GM15510 (cell line): ENCODE results near the gene CASD1.

Experiments used
- POLR2A ChIP-seq: IDR thresholded peaks from 3 replicates; pipeline ENCODE4 v1.6.1; 2011; ENCODE audit warnings: borderline replicate concordance; ENCODE audit not compliant: insufficient read length; ENCODE audit errors: extremely low read depth

CASD1 gene

DNA sequence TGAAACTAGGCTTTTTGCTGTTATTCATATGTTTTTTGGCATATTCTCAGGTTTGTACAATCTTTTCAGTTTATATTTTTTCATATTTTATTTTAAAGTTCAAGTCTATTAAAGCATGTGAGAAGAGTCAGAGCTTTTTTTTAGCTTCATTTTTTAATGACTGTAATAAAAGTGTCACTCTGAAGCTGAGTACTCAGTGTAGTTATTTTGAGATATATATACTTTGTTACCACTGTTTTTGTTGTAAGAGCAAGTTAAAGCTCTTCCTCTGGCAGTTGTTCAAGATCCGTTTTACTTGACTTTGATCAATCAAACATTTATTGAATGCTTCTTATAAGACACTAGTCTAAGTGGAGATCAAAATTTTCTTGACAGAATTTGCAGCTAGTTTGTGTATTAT, 37.5 kb downstream of the CASD1 start:
- no peak for TF ChIP-seq POLR2A

DNA sequence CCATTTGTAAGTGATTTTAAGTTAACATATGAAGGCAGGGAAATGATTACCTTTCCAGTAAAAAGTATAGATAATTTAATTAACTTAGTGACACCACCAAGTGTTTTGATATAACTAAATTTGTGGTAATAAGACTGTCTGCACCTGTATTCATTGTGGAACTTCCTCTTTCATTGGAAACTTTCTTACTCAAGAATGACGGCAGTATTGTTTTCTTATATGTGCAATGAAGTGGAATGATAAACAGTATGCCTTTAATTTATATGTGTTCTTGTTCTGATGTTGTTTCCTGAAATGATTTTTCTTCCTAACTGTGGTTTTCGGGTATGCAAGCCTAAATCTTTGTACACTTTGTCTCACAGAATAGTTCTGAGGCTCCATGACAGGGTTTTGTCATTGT, 46.4 kb downstream of the CASD1 start:
- TF ChIP-seq POLR2A: no peak

DNA sequence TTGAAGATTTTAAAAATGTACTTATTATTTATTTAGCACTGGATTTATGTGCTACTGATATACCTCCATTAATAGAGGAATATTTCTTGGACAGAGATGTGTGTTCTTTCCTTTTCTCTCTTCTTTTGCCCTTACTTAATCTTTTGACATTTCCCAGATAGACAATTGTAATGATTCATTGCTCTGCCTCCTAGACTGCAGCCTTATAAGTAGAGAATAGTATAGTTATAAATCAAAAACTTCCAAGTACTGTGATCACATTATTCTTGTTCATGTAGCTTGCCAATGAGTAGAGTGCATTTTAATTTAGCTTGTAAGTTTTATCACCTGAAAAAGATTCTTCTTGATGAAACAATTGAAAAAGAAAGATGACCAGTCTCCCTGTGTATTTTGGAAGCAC, 47.6 kb downstream of the CASD1 start:
- no peak for TF ChIP-seq POLR2A

DNA sequence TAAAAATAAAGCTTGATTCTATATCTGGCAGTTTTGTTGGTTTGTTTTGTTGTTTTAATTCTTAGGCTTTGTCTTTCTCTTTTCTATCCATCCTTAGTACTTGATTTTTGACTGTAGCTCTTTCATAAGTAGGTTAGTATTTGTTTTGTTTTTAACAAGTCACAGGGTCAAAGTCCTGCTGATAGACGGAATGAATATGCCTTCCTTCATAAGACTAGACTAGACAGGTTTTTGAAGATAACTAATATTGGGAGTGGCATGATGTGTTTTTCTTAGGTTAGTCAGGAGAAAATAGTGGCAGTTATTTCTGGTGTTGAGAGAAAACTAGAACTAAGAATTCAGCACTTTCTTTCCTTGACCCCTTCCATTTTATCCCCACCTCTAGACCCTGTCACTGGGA, 50.4 kb downstream of the CASD1 start:
- TF ChIP-seq POLR2A: no peak

DNA sequence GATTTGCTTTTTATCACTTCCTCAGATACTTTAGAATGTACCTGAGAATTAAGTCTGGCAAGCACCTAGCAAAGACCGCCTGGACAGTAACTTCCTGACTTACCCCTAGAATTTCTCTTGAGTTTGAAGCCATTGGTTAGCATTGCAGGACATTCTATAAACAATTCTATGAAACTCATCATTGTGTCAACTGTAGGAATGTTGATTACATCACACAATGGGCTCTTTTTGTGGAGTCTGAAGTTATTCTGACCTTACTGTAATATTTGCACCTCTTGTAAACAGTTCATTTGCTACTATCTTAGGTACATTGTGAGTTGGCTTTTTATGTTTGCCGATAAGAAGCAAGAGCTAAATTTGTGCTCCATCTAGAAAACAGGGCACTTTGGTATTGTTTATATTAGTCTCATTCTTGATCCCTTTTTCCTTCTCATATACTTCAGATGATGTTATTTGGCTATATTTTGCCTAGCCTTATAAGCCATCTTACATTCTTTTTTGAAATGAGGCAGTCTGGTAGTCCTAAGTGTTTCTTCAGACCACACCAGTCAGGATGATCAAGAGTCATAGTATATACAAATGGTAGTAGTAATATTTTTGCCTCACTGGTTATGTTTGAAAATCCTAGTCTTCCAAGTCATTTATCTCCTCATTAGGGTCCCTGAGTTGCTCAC, 52.4 kb downstream of the CASD1 start:
- no peak for TF ChIP-seq POLR2A

DNA sequence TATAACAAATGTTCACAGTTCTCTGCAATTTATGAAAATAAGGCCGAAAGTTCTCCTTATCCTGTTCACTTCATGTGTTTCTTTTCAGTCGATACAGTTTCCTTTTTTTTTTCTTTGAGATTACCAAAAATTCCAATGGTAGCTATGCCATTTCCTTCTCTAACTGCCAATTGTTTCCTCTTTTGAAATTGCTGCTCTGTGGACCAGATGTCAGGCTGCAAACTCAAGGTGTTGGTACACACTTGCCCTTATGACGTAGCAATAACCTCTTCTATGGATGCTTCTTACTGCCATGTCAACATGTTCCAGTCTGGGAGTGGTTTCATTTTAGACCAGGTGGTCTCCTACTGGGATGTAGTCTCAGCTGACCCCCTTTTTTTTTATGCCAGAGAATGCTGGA, 52.9 kb downstream of the CASD1 start:
- no peak for TF ChIP-seq POLR2A

DNA sequence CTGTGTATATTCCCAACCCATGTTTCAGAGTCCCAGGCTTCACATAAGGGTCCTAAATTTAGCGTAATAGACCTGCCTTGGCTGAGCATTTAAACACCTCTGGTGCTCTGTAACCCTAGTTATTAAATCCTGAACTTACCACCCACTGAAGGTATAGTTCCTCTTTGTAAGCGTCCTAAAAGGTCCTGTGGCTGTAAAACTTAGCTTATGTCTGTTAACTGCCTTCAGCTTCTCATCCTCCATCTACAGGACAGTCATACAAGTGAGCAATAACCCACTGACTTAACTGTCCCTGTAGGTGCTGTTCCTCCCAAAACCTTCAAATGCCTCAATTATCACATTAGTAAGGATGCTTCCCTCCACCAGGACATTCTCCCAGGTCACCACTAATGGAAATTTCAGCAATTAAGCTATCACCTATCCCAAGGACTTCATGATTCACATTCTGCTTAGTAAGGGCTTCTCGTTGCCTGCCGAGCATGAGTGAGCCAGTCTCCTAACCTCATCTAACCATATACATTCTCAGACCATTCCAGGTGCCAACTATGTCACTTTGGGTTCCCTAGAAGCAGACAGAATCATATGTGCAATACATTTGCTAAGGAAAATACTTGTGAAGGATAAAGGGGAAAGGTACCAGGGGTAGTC, 55.8 kb downstream of the CASD1 start:
- no peak for TF ChIP-seq POLR2A

DNA sequence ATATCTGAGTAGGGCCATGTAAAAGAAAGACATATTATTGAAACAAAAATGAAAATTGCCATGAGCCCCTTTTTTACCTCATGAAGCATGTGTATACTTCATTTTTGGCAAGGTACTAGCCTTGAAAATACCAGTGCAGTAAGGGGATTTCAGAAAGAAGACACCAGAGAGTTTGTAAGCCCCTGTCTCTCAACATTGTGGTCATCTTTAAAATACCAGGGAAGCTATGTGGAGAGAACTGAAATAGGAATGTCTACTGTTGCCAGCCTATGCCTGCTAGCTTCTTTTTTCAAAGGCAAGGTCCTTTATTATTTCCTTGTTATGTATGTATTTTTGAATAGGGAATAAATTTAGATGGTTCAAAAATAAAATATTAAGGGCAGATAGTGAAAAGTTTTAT, 57.8 kb downstream of the CASD1 start:
- no peak for TF ChIP-seq POLR2A

DNA sequence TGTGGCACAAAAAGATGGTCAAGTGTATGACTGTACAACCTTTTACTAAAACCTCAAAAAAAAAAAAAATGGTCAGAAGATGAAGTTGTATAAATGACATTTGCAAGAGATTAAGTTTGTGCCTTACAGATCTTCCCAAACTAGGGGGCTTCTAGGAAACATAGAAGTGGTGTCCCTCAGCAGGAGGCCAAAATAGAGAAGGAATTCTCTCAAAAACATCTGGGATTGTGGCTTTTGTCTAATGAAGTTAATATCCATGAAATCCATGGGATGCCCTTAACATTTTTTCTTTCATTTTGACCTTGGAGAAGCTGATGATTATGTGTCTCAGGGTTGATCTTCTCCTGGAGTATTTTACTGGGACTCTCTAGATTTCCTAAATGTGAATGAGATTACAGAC, 62.2 kb downstream of the CASD1 start:
- TF ChIP-seq POLR2A: no peak

DNA sequence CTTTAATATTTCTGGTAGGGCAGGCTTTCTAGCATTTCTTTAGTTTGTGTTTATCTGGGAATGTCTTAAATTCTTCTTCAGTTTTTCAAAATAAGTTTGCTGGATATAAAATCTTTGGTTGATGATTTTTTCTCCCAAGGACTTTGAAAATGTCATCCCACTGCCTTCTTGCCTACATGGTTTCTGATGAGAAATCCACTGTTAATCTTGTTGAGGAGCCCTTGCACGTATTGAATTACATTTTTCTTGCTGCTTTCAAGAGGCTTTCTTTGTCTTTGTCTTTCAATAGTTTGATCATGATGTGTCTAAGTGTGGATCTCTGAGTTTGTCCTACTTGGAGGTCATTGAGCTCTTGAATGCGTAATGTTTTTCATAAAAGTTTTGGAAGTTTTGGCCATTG, 66.0 kb downstream of the CASD1 start:
- TF ChIP-seq POLR2A: no peak

DNA sequence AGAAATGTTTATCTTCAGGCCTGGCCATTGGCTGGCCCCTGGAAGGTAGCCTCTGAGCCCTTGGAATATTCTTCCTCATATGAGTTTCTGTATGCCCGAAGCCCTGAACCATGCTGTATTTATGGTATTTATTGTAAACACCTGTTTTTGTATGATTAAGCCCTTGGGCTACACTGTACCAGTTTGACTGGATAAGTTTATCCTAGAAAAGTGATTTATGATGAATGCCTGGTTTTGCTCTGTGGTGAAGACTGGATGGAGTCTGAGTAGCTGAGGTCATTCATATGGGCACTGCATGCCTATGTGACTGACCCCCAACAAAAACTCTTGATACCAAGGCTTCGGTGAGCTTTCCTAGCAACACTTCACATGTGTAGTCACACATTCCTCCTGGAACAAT, 66.7 kb downstream of the CASD1 start:
- TF ChIP-seq POLR2A: no peak

DNA sequence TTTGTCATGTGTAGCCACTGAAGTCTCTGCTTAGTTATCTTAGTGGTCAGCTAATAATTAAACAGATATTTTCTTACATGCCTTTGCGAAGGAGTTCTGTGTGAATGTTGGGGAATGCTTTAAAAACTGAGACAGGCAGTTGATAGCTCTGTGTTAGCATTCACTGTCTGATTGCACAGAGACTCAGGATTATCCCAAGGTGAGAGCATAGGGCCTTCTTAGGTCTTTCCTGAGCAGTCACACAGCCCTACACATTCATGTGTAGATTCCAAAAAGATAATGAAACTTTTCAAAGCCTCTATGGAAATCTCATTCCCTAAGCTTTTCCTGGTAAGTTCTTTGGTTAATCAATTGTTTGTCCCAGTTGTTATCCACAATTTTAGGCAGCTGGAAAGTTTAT, 67.7 kb downstream of the CASD1 start:
- TF ChIP-seq POLR2A: no peak

DNA sequence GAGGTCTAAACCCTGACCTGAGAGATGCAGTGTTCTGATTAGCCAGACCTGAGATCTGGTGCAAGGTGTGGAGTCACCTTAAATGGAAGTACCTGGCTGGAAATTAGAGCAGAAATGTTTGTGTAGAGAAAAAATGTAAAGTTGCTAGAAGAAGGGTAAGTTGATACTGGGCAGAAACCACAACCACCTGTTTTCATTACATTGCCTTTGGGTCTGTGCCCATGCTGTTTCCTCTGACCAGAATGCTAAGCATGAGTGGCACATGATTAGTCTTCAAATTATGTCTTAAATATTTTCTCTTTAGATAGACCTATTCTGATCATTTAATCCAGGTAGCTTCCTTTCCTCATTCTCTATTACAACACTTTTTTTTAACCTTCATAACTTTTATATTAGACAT, 69.0 kb downstream of the CASD1 start:
- no peak for TF ChIP-seq POLR2A

DNA sequence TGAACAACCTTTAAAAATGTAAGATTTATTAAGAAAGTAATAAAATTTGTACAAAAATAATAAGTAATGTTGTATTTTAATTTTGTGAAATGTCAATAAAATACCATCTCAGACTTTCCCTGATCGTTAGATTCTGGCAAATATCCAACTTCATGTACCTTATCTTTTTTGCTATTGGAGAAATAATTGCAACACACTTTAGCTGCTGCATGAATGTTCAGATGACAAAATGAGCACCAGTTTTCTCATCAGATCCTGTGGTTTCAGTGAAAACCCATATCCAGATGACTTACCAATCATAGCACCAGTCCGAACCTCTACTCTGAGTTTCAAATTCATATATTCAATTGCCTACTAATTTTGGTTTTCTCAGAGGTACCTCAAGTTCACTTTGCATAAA, 69.9 kb downstream of the CASD1 start:
- TF ChIP-seq POLR2A: no peak

DNA sequence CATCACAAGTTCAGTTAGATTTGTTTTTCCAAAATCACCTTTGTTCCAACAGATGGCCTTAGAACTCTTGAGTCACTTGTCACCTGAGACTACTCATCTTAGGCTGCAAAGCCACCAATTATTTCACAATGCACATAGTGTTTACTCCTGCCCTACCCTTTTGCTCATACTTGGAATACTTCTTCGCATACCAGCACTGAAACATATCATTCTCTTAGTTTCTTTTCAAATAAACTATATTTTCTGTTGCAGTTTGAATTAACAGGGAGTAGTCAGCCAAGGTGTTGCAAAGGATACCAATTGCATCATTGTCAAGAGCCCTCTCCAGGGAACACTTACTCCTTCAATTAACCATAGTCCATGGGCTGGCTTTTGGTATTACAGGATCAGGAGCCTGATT, 71.0 kb downstream of the CASD1 start:
- no peak for TF ChIP-seq POLR2A

DNA sequence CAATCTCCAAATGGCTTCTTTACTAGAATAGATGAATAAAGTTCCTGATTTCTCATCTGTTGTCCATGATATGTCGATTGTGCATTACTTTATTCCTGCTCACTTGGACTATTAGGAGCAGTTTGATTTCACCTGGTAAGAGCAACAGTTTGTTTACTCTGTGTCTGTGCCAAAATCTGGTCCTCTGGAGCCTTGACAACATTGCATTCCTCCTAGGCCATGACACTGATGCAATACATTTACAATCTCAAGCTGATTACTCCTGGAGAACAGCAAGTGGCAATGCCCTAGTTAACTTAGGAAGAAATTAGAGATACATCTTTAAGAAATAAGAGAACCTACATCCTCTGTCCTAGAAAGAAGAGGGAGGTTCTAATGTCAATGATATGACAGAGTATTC, 74.5 kb downstream of the CASD1 start:
- no peak for TF ChIP-seq POLR2A

DNA sequence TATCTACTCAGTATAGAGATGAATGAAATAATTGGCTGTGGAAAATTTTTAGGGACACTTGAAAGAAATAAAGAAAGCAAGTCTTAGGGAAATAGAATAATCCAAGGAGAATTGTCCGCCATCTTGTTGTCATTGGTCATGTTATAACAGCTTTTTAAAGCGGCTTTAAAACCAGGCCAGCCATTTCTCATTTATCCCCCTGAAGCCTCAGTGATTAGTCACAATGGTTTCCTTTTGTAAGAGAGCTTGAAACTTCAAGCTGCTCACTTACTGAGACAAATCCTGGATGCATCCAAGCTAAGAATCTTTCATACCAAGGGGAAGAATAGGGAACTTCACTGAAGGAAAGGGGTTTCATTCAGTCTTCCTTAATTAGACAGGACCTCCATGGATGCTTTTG, 78.5 kb downstream of the CASD1 start:
- no peak for TF ChIP-seq POLR2A

DNA sequence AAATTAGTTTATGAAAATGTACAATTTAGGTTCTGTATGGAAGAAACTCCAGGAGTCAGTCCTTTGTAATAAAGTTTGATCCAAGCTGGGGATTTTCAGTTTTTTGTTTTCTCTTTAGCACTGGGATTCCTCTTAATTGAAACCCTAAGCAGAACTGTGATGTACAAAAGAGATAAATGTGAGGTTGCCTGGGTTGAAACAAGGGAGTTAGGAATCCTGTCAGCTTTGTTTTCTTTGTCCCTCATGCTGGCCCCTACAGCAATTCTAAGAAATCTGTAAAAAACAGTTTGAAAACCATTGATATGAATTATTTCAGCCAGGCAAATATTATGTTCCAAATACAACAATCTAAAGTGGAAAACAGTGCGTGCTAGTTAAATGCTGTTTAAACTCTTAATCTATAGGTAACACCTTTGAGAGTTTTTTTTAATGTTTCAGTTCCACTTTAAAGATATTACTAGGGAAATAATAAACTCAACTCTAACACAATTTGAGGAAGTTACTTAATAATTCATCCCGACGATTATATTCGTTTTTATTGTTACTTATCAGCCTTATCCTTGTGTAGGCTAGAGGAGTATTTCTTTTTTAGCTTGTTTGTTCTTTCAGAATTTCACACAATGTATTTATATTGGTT, 81.0 kb downstream of the CASD1 start:
- TF ChIP-seq POLR2A: no peak
